Measurements from ENCODE around the gene TRAF3IP1. TPM values are rescaled to one million over a fixed set of nuclear protein-coding genes. Genes with fewer than 3 reads are reported as not detected.
A peak's percentile ranks its signal among the peaks of the same experiment; 100 is the strongest.

TRAF3IP1 gene
- total and polyA plus RNA-seq, 2 of the 13 experiments (the other 11 are each of a cell fraction or from before 2014, with no cell fraction given), result 4.1 to 12.9 TPM

- no peak for TF ChIP-seq KDM2A (CRISPR knock-in tag; IDR thresholded peaks at IDR 0.05; ENCODE audit: borderline replicate concordance, low read depth)
- TF ChIP-seq DNMT3B (CRISPR knock-in tag; conservative IDR thresholded peaks at IDR 0.05), result no peak
- TF ChIP-seq KLF6 (CRISPR knock-in tag; IDR thresholded peaks at IDR 0.05), result no peak; the same call in 1 of the 2 replicates
- TF ChIP-seq ATF6 (CRISPR knock-in tag; conservative IDR thresholded peaks at IDR 0.05), result no peak
- TF ChIP-seq ZNF510 (CRISPR knock-in tag; IDR thresholded peaks at IDR 0.05; ENCODE audit: low read depth), result no peak
- TF ChIP-seq HMGA1 (CRISPR knock-in tag; conservative IDR thresholded peaks at IDR 0.05), result no peak
- peak; percentile 91 for TF ChIP-seq TFAP4 (IDR thresholded peaks at IDR 0.05; ENCODE audit: borderline replicate concordance, low read depth)
- TF ChIP-seq ZNF296 (CRISPR knock-in tag; conservative IDR thresholded peaks at IDR 0.05), result no peak
- TF ChIP-seq ZMAT3 (CRISPR knock-in tag; conservative IDR thresholded peaks at IDR 0.05), result peak; percentile 75; the same call in 1 of the 2 replicates
- peak; percentile 35; the same call in 1 of the 2 replicates for TF ChIP-seq POLR2G (IDR thresholded peaks at IDR 0.05; ENCODE audit: low read depth, low read length)
- TF ChIP-seq POLR2AphosphoS5 (IDR thresholded peaks at IDR 0.05; ENCODE audit: low read depth, low read length), result peak; percentile 54; the same call in 1 of the 2 replicates
- no peak for TF ChIP-seq FOXP1 (IDR thresholded peaks at IDR 0.05)
- peak; percentile 73; the same call in 1 of the 2 replicates for TF ChIP-seq FOXP1 (CRISPR knock-in tag; IDR thresholded peaks at IDR 0.05)
- TF ChIP-seq ZNF136 (CRISPR knock-in tag; IDR thresholded peaks at IDR 0.05; ENCODE audit: low read depth), result no peak
- TF ChIP-seq ZNF597 (CRISPR knock-in tag; IDR thresholded peaks at IDR 0.05), result no peak
- 0 out of 2 replicates have a peak, but pooled peaks have one; percentile 34 for TF ChIP-seq MXD4 (CRISPR knock-in tag; IDR thresholded peaks at IDR 0.05)
- TF ChIP-seq ZNF446 (CRISPR knock-in tag; IDR thresholded peaks at IDR 0.05), result no peak
- TF ChIP-seq GMEB1 (CRISPR knock-in tag; IDR thresholded peaks at IDR 0.05; ENCODE audit: borderline replicate concordance), result peak; percentile 65
- TF ChIP-seq ZNF775 (CRISPR knock-in tag; IDR thresholded peaks at IDR 0.05; ENCODE audit: borderline replicate concordance), result no peak
These were observed 83.5 kb downstream of the TRAF3IP1 start (continued) for GRCh38 chr2:238403632-238404405.
